ENCODE data around the gene GSE1.

GSE1 gene

DNA sequence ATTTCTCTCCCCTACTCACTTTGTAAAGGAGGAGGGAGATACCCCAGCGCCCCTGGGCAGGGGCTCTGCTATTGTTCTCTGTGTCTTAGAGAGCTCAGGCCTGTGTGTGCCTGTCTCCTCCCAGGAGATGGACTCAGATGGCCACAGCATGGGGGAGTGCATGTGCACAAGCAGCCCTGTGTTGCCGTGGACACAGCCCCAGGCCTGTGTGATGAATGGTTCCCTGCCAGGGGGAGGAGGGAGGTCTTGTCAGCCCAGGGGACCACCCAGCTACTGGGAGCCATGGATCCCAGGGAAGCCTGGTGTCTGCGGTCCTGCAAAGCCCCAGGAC, 49.3 kb downstream of the GSE1 start:
- DNase-seq (ENCODE audit: low read depth): no peak

DNA sequence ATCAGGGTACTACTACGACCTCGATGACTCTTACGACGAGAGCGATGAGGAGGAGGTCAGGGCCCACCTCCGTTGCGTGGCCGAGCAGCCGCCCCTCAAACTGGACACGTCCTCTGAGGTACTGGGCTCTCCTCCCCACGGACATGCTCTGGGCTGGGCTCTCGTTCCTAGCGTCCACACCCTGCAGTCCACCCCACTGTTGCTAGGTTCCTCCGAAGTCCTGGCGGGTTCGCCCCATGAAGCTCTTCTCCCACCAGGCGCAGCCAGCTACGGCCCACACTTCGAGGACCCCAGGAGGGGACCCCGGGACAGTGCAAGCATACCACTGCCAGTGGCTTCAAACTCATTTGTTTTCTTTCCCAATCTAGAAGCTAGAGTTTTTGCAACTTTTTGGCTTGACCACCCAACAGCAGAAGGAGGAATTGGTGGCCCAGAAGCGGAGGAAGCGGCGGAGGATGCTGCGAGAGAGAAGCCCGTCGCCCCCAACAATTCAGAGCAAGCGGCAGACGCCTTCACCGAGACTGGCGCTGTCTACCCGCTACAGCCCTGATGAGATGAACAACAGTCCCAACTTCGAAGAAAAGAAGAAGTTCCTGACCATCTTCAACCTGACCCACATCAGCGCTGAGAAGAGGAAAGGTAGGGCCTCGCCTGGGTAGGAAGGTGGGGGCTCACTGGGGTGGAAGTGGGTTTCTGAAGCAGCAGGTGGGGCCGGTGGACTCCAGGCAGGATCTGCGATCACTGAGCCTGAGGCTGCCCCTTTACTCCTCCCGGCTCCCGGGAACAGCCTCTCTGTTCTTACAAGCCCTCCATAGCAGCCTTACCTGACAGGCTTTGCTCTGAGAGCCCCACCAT, 50.1 kb downstream of the GSE1 start:
- DNase-seq (ENCODE audit: low read depth): no peak

DNA sequence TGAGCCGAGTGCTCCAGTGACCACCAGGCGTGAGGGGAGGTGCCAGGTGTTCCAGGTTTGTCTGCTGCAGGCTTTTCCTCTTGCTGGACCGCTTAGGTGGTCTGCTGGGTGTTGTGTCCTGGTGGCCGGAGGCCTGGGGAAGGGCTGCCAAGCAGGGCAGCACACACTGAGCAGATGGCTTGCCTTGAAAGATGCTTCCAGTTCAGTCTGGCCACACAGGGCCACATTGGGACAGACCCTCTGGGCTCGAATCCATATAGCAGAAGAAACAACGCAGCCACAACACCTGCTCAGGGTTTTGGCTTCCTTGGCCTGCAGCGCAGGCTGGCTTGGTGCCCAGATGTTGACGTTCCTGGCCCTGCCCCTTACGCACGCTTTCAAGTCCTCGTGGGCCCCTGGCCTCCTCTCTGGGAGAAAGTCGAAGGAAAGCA, 50.8 kb downstream of the GSE1 start:
- DNase-seq (ENCODE audit: low read depth): no peak

DNA sequence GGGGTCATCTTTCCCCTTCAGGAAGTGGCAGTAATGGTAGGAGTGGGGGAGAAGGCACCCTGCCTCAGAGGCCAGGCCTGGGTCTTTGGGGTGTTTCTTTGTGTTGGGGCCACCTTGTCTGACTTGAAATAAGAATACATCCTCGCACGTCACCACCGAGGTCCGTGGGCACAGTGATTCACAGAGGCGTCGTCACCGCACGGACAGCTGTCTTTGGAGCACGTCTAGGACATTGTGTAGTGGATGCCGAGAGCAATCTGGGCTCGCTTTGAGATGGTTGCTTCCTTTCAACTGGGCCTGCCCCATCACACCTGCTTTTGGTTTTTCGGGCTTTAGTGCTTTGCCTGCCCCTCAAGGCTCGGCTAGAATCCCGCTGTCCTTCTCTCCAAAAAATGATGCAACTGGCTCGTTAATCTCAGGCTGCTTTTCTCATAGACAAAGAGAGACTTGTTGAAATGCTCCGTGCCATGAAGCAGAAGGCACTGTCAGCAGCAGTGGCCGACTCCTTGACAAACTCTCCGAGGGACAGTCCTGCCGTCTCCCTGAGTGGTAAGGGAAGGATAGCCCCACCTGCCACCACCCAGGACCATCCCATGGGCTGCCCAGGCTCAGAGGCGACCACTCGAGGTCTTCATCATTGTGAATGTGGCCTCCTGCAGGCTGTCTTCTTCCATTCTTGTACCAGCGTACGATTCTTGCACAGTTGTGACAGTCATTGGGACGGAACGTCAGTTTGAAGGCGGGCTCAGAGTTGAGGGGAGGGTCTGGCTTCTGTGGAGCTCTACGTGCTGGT, 51.7 kb downstream of the GSE1 start:
- no peak for DNase-seq (ENCODE audit: low read depth)

DNA sequence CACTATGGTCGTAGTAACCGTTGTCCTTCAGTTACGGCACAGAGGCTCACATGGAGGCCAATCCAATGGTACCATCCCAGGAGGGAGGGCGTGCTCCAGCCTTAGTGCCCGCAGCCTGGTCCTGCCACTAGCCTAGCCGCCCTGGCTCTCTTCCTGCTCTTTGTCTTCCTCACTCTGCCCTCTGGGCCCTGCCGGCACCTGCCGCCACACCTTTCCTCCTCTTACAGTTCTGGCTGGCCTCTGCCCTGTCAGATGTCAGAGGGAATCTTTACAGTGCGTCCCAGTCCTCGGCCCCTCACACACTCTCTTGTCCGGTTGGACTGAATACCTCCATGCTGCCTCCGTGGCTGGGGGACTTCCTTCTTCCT, 52.2 kb downstream of the GSE1 start:
- DNase-seq (ENCODE audit: low read depth): no peak

DNA sequence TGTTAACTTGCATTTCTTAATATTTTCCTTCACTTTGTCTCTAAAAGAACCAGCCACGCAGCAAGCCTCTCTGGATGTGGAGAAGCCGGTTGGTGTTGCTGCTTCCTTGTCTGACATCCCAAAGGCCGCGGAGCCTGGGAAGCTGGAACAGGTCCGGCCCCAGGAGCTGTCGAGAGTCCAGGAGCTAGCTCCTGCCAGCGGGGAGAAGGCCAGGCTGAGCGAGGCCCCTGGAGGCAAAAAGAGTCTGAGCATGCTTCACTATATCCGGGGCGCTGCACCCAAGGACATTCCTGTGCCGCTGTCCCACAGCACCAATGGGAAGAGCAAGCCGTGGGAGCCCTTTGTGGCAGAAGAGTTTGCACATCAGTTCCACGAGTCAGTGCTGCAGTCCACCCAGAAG, 52.8 kb downstream of the GSE1 start:
- no peak for DNase-seq (ENCODE audit: low read depth)

DNA sequence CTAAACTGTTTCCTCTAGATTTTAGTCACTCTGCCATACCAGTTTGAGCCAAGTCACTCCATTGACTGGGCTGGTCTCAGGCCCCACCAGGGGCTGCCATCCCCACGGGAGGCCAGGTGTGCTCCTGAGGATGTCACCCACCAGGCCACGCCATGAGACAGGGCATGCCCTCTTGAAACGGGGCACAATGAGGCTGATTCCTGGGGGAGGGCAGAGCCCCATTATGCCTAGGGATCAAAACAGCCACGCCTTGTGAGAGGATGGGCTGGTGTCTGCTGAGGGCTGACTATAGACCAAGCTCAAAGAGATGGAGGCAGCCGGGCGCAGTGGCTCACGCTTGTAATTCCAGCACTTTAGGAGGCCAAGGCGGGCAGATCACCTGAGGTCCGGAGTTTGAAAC, 54.1 kb downstream of the GSE1 start:
- DNase-seq (ENCODE audit: low read depth): no peak

DNA sequence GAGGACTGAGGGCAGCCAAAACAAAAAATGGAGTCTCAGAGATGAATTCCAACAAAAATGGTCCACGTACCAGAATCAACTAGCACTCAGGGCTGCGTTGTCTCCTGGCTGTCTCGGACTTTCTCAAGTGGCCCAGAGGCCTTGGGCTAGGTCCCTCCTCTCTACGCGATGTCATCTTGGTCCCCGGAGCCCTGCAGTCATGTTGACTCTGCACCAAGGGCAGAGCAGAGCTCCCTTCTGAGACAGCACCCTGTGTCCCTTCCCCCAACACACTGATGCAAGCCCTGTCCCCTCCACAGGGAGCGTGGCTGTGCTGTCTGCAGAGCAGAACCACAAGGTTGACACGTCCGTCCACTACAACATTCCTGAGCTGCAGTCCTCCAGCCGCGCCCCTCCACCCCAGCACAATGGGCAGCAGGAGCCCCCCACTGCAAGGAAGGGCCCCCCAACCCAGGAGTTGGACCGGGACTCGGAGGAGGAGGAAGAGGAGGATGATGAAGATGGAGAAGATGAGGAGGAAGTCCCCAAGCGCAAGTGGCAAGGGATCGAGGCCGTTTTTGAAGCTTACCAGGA, 54.8 kb downstream of the GSE1 start:
- no peak for DNase-seq (ENCODE audit: low read depth)

DNA sequence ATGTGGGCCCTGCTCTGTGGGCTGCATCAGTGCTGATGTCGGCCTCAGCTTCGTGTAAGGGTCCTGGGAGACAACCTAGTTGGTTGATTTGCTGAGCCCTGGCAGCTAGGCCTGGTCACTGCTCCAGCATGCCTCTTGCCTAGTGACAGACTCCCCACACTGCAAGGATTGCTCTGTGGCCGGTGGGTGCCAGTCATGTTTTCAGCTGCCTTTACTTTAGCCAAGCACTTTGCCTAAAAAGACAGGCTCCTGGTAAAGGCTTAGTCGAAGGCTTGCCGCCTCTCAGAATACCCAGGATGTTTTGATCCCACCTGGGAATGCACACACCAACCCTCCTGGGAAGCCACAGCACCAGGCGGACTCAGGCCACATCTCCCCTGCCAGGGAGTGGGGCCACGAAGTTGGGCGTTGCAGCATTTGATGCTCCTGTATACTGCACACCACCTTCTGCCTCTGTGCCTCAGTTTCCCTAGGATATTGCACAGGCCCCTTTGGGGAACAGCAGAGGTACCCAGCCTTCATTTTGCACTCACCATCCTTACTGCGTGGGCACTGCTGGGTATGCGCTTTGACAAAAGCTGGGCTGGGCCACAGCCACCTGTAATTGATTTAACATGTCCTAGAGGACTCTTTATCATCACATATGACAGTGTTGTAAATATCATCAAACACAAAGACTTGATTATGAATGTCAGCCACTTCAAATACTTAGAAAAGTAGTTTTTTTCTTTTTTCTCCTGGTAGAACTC, 55.7 kb downstream of the GSE1 start:
- DNase-seq (ENCODE audit: low read depth): no peak

DNA sequence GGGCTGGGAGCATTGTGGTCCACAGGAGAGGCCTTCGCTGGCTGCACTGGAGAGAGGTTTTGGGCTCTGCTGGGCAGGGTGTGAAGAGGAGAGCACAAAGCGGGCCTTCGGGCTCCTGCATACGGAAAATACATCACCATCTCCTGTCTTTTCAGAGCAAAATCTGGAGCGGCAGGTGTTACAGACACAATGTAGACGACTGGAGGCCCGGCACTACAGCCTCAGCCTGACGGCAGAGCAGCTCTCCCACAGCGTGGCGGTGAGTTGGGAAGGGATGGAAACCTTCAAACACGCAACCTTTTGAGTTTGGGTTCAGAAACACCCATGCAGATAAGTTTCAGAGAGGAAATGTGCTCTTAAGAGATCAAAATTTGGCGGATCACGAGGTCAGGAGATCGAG, 57.7 kb downstream of the GSE1 start:
- DNase-seq (ENCODE audit: low read depth): no peak

DNA sequence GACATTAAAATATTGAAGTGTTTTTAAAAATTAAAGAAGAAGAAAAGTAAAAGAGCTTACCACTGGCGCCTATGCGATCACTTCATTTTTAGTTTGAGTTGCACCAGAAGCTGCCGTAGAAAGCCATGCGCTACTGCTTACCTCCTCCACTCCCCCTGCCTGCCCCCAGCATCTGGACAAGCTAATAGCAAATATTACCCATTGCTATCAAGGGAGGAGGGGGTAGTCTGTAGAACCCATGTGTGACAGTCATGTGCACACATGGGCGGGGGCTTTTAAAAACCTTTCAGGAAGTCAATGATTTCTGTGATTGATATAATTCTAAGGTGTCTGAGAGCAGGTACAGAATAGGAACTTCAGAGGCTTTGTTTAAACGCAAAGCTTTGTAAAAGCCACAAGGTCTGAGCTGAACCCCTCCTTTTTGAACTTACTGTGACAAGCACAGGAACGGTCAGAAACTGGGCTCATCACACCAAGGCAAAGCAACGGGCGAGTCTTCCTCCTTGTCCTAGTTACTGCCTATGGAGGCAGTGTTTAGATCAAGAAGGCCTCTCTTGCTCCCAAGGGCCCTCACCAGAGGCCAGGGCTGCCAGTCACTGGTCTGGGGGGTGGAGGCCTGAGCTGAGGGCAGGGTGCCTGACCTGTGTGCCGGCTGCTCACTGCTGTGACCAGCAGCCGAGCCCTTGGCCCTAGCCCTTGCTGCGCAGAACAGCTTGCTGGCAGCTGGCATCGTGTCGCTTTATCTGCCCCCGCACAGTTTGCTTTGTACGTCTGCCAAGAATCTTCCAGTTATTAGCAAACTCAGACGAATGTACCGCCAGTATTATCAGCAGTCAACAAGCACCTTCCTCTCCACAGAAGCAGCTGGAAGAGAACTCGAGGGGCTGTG, 60.7 kb downstream of the GSE1 start:
- DNase-seq (ENCODE audit: low read depth): peak; percentile 74

DNA sequence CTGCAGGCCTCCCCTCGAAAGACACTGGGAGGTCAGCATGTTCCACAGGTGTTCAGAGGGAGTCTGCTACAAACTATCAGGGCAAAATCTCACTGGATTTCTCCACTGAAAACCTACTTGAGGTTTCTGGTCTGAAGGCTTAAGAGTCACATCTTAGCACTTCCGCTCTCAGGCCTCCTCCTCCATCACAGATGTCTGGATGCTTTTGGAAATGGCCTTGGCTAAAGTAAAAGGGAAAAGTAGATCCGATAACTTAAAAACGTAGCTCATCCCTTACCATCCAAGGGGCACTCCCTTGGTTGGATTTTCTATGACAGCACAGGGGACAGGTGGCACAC, 61.3 kb downstream of the GSE1 start:
- DNase-seq (ENCODE audit: low read depth): no peak

DNA sequence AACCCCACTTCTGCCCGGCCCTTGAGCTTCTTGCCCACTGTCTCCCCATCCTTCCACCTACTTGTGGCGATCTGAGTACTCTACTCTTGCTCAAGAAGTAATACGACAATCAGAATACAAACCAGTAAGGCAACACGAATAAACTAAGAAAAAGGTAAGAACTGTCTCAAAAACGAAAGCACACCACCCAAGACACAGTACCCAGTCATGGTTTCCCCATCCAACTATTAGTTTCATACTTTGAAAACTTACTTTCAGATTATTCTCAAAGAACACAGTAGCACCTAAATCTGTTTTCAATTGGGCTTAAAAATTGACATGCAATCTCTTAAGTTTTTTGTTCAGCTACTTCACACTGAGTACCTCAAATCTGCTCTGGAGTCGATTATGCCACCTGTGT, 61.7 kb downstream of the GSE1 start:
- DNase-seq (ENCODE audit: low read depth): no peak

DNA sequence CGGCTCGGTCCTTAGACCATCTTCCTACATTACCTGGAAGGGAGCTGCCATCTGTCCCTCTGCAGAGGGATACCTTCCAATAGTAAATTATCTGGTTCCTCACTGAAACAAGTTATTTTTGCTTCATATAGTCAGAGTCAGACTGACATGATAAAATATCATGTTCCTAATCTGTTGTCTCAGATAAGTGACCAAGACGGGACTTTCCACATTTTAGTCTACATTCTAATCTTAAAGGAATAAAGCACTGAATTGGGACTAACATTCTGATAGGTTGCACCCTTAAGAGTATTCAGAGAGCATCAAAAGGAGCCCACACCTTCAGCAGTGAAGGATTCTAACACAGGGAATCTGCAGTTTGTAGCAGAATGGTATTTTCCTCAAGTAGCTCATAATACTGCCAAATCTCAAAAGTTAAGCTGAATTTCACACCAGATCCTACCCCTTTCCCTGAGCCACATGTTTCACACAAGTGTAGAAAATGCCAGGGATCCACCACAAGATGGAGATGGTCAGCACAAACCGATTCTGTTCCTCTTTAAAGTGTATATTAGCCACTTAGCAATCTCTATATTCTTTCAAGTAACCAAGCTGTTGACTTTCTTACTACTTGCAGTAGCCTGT, 62.2 kb downstream of the GSE1 start:
- DNase-seq (ENCODE audit: low read depth): peak; percentile 52

DNA sequence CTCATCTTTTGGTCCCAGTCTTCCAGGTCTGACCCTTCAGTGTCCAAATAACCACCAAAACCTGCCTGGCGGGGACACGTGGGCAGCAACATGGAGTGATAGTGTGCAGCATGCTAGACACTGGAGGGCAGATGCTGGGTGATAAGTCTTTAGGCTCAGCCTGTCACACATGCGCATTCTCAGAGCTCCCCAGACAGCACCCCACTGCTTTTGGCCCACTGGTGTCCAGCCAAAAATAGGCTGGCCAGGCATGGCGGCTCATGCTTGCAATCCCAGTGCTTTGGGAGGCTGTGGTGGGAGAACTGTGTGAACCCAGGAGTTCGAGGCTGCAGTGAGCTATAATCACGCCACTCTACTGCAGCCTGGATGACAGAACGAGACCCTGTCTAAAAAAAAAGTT, 63.3 kb downstream of the GSE1 start:
- DNase-seq (ENCODE audit: low read depth): no peak

DNA sequence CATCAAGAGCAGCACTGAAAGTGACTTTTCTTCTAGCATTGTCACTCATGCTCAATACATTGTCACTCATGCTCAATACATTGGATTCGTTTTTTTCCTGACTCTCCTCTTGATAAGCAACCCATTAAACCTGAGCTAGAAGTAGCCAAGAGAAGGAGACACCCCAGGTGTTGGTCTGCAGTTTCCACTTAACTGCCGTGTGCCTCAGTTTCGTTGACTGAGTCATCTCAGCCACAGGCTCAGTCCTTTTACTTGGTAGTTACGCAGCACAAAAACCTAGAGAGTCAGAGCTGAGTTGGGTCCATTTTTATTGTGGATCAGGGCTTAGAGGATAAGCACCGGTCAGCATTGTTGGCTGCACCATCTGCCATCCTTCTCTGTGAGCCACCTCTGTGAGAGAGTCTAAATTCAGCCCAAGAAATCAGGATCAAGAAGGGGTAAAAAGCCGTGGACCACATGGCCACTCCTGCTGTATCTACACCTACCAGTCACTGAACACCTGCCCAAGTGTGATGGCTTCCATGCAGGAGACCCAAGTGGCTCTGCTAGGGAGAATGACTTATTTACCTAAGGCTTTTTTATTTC, 64.4 kb downstream of the GSE1 start:
- DNase-seq (ENCODE audit: low read depth): no peak

DNA sequence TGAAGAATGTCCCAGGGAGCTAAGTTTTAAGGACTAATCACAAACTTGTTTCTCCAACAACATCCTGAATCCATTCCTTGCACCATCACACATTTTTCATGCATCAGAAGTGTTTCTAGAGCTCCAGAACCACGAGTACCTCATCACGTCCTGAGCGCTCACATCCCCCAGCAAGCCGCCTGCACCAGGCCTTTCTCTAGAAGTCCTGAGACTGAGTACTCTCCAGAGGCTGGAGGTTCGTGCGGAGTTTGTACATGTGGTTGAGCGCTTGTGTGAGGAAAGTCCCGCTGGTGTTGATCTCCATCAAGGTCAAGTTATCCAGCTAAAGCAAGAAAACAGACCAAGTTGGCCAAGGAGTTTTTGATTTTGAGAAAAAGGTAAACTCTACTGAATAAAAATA, 64.9 kb downstream of the GSE1 start:
- no peak for DNase-seq (ENCODE audit: low read depth)

DNA sequence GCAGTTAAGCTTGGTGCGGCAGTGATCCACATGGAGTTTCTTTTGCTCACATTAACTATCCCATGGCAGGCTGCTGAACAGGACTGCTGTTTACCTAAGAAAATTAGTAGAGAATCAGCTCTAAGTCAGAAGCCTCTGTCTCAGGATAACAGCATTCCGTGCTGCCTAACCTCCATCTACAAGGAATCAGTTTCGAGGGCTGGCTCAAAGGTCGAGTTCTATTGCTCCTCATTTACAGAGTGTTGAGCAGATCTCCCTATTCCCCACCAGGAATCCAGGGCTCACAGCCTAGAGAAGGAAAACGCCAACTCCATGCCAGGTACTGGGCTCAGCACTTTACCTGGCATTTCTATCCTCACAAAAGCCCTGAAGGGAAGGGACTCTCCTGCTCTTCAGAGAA, 65.7 kb downstream of the GSE1 start:
- no peak for DNase-seq (ENCODE audit: low read depth)

DNA sequence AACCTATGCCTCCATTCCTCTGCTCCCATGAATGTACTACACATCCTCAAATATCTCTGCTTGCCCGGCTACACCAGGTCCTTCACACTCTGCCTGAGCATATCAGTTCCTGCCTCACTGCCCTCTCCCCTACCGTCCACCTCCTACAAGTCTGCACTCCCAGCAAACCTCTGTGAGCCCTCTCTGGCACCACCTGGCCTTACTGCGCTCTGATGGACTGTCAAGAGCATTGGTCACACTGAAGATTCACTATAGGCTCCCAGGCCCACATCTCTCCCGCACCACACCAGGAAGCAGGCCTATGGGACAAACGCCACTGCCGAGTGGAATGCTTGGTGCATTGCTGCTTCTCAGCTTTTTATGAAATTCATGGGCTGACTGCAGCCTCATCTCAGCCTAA, 66.7 kb downstream of the GSE1 start:
- no peak for DNase-seq (ENCODE audit: low read depth)

DNA sequence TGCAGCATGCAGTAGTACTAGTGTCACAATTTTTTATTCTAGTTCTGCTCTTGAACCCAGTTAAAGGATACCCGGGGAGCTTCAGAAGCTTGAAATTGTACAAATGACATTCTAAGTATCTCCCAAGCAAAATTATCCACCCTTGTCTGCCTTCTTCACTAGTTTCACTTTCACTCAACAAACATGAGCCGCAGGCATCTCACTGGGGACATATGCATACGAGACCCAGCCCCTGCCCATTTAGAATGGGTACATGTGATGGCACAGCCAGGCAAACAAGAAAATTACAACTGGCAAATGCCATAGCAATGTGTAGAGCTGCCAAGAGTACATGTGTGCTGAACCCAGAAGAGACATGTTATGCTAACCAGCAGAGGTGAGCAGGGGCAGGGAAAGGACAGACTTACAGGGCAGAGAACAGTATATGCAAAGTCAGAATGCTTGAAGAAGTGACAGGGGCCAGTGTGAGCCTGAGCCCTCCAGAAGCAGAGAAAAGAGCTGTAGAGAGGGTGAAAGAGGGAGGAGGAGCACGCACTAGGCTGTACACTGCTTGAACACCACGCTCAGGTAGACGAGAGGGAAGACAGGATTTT, 67.3 kb downstream of the GSE1 start:
- no peak for DNase-seq (ENCODE audit: low read depth)

DNA sequence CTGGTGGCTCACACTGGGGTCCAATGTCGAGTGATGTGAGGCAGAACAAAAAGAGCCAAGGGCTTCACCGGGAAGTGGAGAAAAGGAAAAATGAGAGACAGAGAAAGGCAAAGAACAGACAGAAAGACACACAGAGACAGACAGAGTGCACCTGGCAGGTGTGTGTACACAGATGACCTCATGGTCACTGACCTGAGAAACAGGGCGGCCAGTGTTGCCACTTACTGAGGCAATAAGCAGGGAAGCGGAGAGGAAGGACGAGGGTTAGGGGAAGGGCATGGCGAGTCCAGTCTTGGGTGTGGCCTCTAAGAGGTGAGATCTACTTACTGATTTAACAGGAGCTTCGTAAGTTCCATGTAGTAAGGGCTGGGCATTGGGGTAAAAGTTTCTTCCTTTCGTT, 68.1 kb downstream of the GSE1 start:
- DNase-seq (ENCODE audit: low read depth): no peak
